HCT116 (cell line): ENCODE results near the gene PRKG2. TPM values are rescaled to one million over a fixed set of nuclear protein-coding genes. Genes with fewer than 3 reads are reported as not detected.

Source experiments
- ATAC-seq: fragments of 200-7000 bp; cut with Tn5 transposase; 2 replicates; pipeline ENCODE4 v1.9.1; 2020; ENCODE audit warnings: mild to moderate bottlenecking, moderate library complexity
- BruUV-seq: library from RNA; stranded (reverse); fragments of 400-500 nt; replicated peaks from 2 replicates; lab custom pipeline; 2021; lab: Mats Ljungman, UMichigan
- CTCF ChIA-PET: fragments of 300-600 bp; sonication (Branson Sonifier 250); formaldehyde crosslinking; loops from one replicate; lab custom pipeline; 2021; ENCODE audit warnings: antibody characterized with exemption; lab: Charles Lee
- POLR2A ChIA-PET: fragments of 300-600, 350-600 bp; sonication (Branson Sonifier 250); formaldehyde crosslinking; loops from one replicate; lab custom pipeline; 2021; ENCODE audit warnings: antibody characterized with exemption; lab: Charles Lee
- RAD21 ChIA-PET, 2 experiments: fragments of 300-600 bp; sonication (Branson Sonifier 250); formaldehyde crosslinking; loops; one replicate each; lab custom pipeline; 2023; ENCODE audit warnings: low total read pairs in 2 of 2; ENCODE audit not compliant: uncharacterized antibody in 2 of 2, unreplicated experiment in 2 of 2, low non-redundant PET in 1 of 2; lab: Charles Lee
- DNase-seq: peaks from one replicate; pipeline ENCODE4 v3.0.0-alpha.2; 2010; ENCODE audit warnings: low read depth, low spot score
- H2AFZ ChIP-seq: fragments of 200-600 bp; shearing (Covaris generic), sonication (generic); 2 replicates; pipeline ENCODE4 v1.6.1; 2017; ENCODE audit warnings: low read depth, mixed run types, mixed read lengths, antibody characterized with exemption, low read length; ENCODE audit not compliant: poor library complexity, severe bottlenecking
- H3K27ac ChIP-seq: 2 replicates; pipeline ENCODE4 v1.5.1; 2012; ENCODE audit warnings: low read depth, low read length
- H3K27me3 ChIP-seq: fragments of 200-600 bp; sonication (generic); 2 replicates; pipeline ENCODE4 v1.6.1; 2016; ENCODE audit warnings: mixed run types, low read length, mixed read lengths; ENCODE audit not compliant: insufficient read depth
- H3K36me3 ChIP-seq, 2 experiments: fragments of 200-500 bp in 1 of 2; fragments of 200-600 bp in 1 of 2; sonication (Bioruptor generic) in 1 of 2; sonication (generic) in 1 of 2; 2 replicates each; pipeline versions ENCODE4 v1.5.1 to v1.6.1; 2014 to 2016; ENCODE audit warnings: low read length in 2 of 2, inconsistent platforms in 1 of 2, mixed read lengths in 1 of 2, mixed run types in 1 of 2; ENCODE audit not compliant: insufficient read depth in 2 of 2, control insufficient read depth in 1 of 2
- H3K4me1 ChIP-seq, 2 experiments: fragments of 200-600 bp in 1 of 2; sonication (generic) in 1 of 2; 2 replicates each; pipeline versions ENCODE4 v1.5.1 to v1.6.1; 2012 to 2017; ENCODE audit warnings: low read length in 2 of 2, inconsistent platforms in 1 of 2, mild to moderate bottlenecking in 1 of 2, mixed read lengths in 1 of 2, mixed run types in 1 of 2, moderate library complexity in 1 of 2; ENCODE audit not compliant: insufficient read depth in 2 of 2, control insufficient read depth in 1 of 2
- H3K4me2 ChIP-seq: fragments of 200-600 bp; sonication (generic); 2 replicates; pipeline ENCODE4 v1.6.1; 2017; ENCODE audit warnings: mixed run types, low read length, mixed read lengths
- H3K4me3 ChIP-seq, 2 experiments: fragments of 200-600 bp in 1 of 2; sonication (generic) in 1 of 2; replicated peaks in 1 of 2; 2 replicates each; pipeline ENCODE4 v1.5.1; 2011 to 2016; ENCODE audit warnings: low read length in 2 of 2, control low read depth in 1 of 2, low read depth in 1 of 2, mild to moderate bottlenecking in 1 of 2, mixed read lengths in 1 of 2, mixed run types in 1 of 2
- H3K79me2 ChIP-seq: fragments of 200-600 bp; sonication (generic); 2 replicates; pipeline ENCODE4 v1.6.1; 2017; ENCODE audit warnings: mild to moderate bottlenecking, mixed run types, low read length, moderate library complexity, mixed read lengths; ENCODE audit not compliant: insufficient read depth
- H3K9ac ChIP-seq: fragments of 200-600 bp; sonication (generic); 2 replicates; pipeline ENCODE4 v1.6.1; 2016; ENCODE audit warnings: low read length, mixed read lengths
- H3K9me2 ChIP-seq: fragments of 200-600 bp; sonication (generic), shearing (Covaris generic); 2 replicates; pipeline ENCODE4 v1.6.1; 2017; ENCODE audit warnings: mixed run types, mild to moderate bottlenecking, moderate library complexity; ENCODE audit not compliant: insufficient read depth
- H3K9me3 ChIP-seq, 2 experiments: fragments of 200-500 bp in 1 of 2; fragments of 200-600 bp in 1 of 2; sonication (Bioruptor generic) in 1 of 2; sonication (generic) in 1 of 2; 2 replicates each; pipeline ENCODE4 v1.6.1; 2014 to 2017; ENCODE audit warnings: low read length in 2 of 2, mixed read lengths in 2 of 2, inconsistent platforms in 1 of 2, low read depth in 1 of 2, mild to moderate bottlenecking in 1 of 2, mixed run types in 1 of 2, moderate library complexity in 1 of 2; ENCODE audit not compliant: control insufficient read depth in 1 of 2, insufficient read depth in 1 of 2
- H4K20me1 ChIP-seq: fragments of 200-600 bp; sonication (generic), shearing (Covaris generic); 2 replicates; pipeline ENCODE4 v1.6.1; 2017; ENCODE audit warnings: mixed run types, mild to moderate bottlenecking, moderate library complexity; ENCODE audit not compliant: insufficient read depth
- ATF3 ChIP-seq: IDR thresholded peaks from 2 replicates; pipeline ENCODE4 v1.6.1; 2012
- CBX3 ChIP-seq: IDR thresholded peaks from 2 replicates; pipeline ENCODE4 v1.6.1; 2012; ENCODE audit warnings: low read depth
- CEBPB ChIP-seq: IDR thresholded peaks from 2 replicates; pipeline ENCODE4 v1.6.1; 2012; ENCODE audit warnings: low read depth
- ELF1 ChIP-seq: IDR thresholded peaks from 2 replicates; pipeline ENCODE4 v1.6.1; 2012; ENCODE audit warnings: low read depth, borderline replicate concordance
- EZH2 ChIP-seq: fragments of 200-600 bp; sonication (generic); IDR thresholded peaks from 2 replicates; pipeline ENCODE4 v1.6.1; 2017; ENCODE audit warnings: antibody characterized with exemption, mixed run types
- EZH2phosphoT487 ChIP-seq: fragments of 200-600 bp; IDR thresholded peaks from 2 replicates; pipeline ENCODE4 v1.6.1; 2018; ENCODE audit warnings: antibody characterized with exemption, borderline replicate concordance
- FOSL1 ChIP-seq: IDR thresholded peaks from 2 replicates; pipeline ENCODE4 v1.6.1; 2012; ENCODE audit warnings: low read depth
- JUND ChIP-seq: IDR thresholded peaks from 2 replicates; pipeline ENCODE4 v1.6.1; 2012
- MAX ChIP-seq: IDR thresholded peaks from 2 replicates; pipeline ENCODE4 v1.6.1; 2012
- POLR2AphosphoS5 ChIP-seq: IDR thresholded peaks from 2 replicates; pipeline ENCODE4 v1.6.1; 2011; ENCODE audit warnings: mild to moderate bottlenecking, low read depth, low read length, moderate library complexity
- RAD21 ChIP-seq: IDR thresholded peaks from 2 replicates; pipeline ENCODE4 v1.6.1; 2012; ENCODE audit warnings: low read depth, mild to moderate bottlenecking
- REST ChIP-seq: IDR thresholded peaks from 2 replicates; pipeline ENCODE4 v1.6.1; 2012; ENCODE audit warnings: low read depth
- SIN3A ChIP-seq: IDR thresholded peaks from 2 replicates; pipeline ENCODE4 v1.6.1; 2012; ENCODE audit warnings: low read depth
- SP1 ChIP-seq: IDR thresholded peaks from 2 replicates; pipeline ENCODE4 v1.6.1; 2012; ENCODE audit warnings: low read depth
- SRF ChIP-seq: IDR thresholded peaks from 2 replicates; pipeline ENCODE4 v1.6.1; 2012; ENCODE audit warnings: low read depth
- TCF7L2 ChIP-seq: IDR thresholded peaks from 2 replicates; pipeline ENCODE4 v1.7.0; 2011; ENCODE audit warnings: borderline replicate concordance, inconsistent platforms; ENCODE audit not compliant: insufficient read depth, insufficient read length; ENCODE audit errors: extremely low read depth
- ZFX ChIP-seq: fragments of 450-650 bp; IDR thresholded peaks from 2 replicates; pipeline ENCODE4 v1.6.1; 2017
- ZNF274 ChIP-seq: fragments of 200-500 bp; sonication (Bioruptor generic); IDR thresholded peaks from 2 replicates; pipeline ENCODE4 v1.6.1; 2014; ENCODE audit warnings: mild to moderate bottlenecking, low read depth, low read length, inconsistent platforms
- intact Hi-C: fragments of 100-400 bp; cut with micrococcal nuclease; formaldehyde crosslinking; loops from 2 replicates; pipeline ENCODE4 v1.10.0; 2022
- total RNA-seq: library from RNA; stranded (reverse); gene quantifications from one replicate; pipeline ENCODE4 v1.2.1, GENCODE V29; 2021; ENCODE audit not compliant: unreplicated experiment

The PRKG2 gene
- total RNA-seq, 1 experiment from 2014 or later = 2.1 TPM

GRCh38 chr4:81131066-81131465, 84.0 kb downstream of the PRKG2 start:
- POLR2A ChIA-PET = no interaction called here
- H3K27ac ChIP-seq = no peak overlapping the region
- no peak for TF ChIP-seq SIN3A
- no peak for TF ChIP-seq EZH2
- no peaks in the 10 kb centered on the region for H3K9me2 ChIP-seq
- H3K79me2 ChIP-seq = no peaks in the 10 kb centered on the region
- H3K36me3 ChIP-seq = no peaks in the 10 kb centered on the region
- H4K20me1 ChIP-seq = no peaks in the 10 kb centered on the region
- H3K4me3 ChIP-seq = no peak overlapping the region
- ATAC-seq = no peak
- no peaks in the 10 kb centered on the region for H3K4me1 ChIP-seq
- H3K9me3 ChIP-seq = no peaks in the 10 kb centered on the region
- BruUV-seq = no TSS peak
- RAD21 ChIA-PET = no interaction called here
- intact Hi-C loops = no loop called here
- CTCF ChIA-PET = no interaction called here
- no peaks in the 10 kb centered on the region for H3K27me3 ChIP-seq
- no peak overlapping the region for H3K9ac ChIP-seq
- H3K4me2 ChIP-seq = no peak overlapping the region
- DNase-seq = no peak
- H2AFZ ChIP-seq = no peak overlapping the region

GRCh38 chr4:81130569-81130968, 84.5 kb downstream of the PRKG2 start:
- intact Hi-C loops = no loop called here
- ATAC-seq (no peak), DNase-seq (no peak)
- no peaks in the 10 kb centered on the region for H3K4me1 ChIP-seq
- H3K4me3 ChIP-seq = no peak overlapping the region
- H3K9ac ChIP-seq = no peak overlapping the region
- H4K20me1 ChIP-seq = no peaks in the 10 kb centered on the region
- no peaks in the 10 kb centered on the region for H3K79me2 ChIP-seq
- no TSS peak for BruUV-seq
- no peak overlapping the region for H3K4me2 ChIP-seq
- no peak for TF ChIP-seq REST
- no peak for TF ChIP-seq POLR2AphosphoS5
- no peak for TF ChIP-seq SP1
- TF ChIP-seq ELF1 = no peak
- TF ChIP-seq ATF3 = no peak
- TF ChIP-seq EZH2phosphoT487 = no peak
- no peak for TF ChIP-seq TCF7L2
- no peak for TF ChIP-seq ZNF274
- TF ChIP-seq FOSL1 = no peak
- no peak for TF ChIP-seq MAX
- TF ChIP-seq SIN3A = no peak
- no peak for TF ChIP-seq EZH2
- no peak for TF ChIP-seq CEBPB
- no peak for TF ChIP-seq SRF
- TF ChIP-seq RAD21 = no peak
- no peak for TF ChIP-seq JUND
- no peak for TF ChIP-seq CBX3
- no peak for TF ChIP-seq ZFX
- no peaks in the 10 kb centered on the region for H3K9me2 ChIP-seq
- no peaks in the 10 kb centered on the region for H3K27me3 ChIP-seq
- ChIA-PET POLR2A (no interaction called here), RAD21 (no interaction called here), CTCF (no interaction called here)
- no peaks in the 10 kb centered on the region for H3K36me3 ChIP-seq
- no peaks in the 10 kb centered on the region for H3K9me3 ChIP-seq
- H3K27ac ChIP-seq = no peak overlapping the region
- no peak overlapping the region for H2AFZ ChIP-seq
